Lung (tissue), 12 donors: ENCODE results near the gene ATOH1. TPM values are rescaled to one million over a fixed set of nuclear protein-coding genes. Genes with fewer than 3 reads are reported as not detected.

ENCODE experiments used
- ATAC-seq: fragments of 200-7000 bp; cut with Tn5 transposase; one replicate; pipeline ENCODE4 v1.9.1; 2020; ENCODE audit warnings: moderate number of reproducible peaks; ENCODE audit not compliant: insufficient read depth, low FRiP score
- DNase-seq, 3 donors: peaks; one replicate each; pipeline ENCODE4 v3.0.0-alpha.2; 2013 to 2017
- H3K27ac ChIP-seq, 2 donors: one replicate each; pipeline ENCODE4 v1.5.1; 2013; ENCODE audit warnings: mild to moderate bottlenecking in 2 of 2, moderate library complexity in 2 of 2, control low read depth in 1 of 2, inconsistent platforms in 1 of 2, low read depth in 1 of 2, low read length in 1 of 2
- H3K27me3 ChIP-seq, 3 donors: one replicate each; pipeline ENCODE4 v1.5.1; 2013; ENCODE audit warnings: low read length in 2 of 3; ENCODE audit not compliant: control insufficient read depth in 3 of 3, insufficient read depth in 3 of 3
- H3K36me3 ChIP-seq, 4 donors: one replicate each; pipeline ENCODE4 v1.5.1; 2013; ENCODE audit warnings: low read length in 4 of 4, mild to moderate bottlenecking in 1 of 4, moderate library complexity in 1 of 4; ENCODE audit not compliant: control insufficient read depth in 4 of 4, insufficient read depth in 4 of 4
- H3K4me1 ChIP-seq, 5 donors: one replicate each; pipeline ENCODE4 v1.5.1; 2013; ENCODE audit warnings: low read length in 5 of 5, mild to moderate bottlenecking in 2 of 5, moderate library complexity in 1 of 5; ENCODE audit not compliant: control insufficient read depth in 5 of 5, insufficient read depth in 5 of 5
- H3K4me3 ChIP-seq: one replicate; pipeline ENCODE4 v1.5.1; 2013; ENCODE audit warnings: mild to moderate bottlenecking, control low read depth, moderate library complexity
- H3K9ac ChIP-seq, 2 donors: one replicate each; pipeline ENCODE4 v1.5.1; 2013; ENCODE audit warnings: low read length in 2 of 2, control low read depth in 1 of 2; ENCODE audit not compliant: insufficient read depth in 1 of 2
- H3K9me3 ChIP-seq, 4 donors: one replicate each; pipeline ENCODE4 v1.5.1; 2013; ENCODE audit warnings: low read length in 3 of 4, mild to moderate bottlenecking in 1 of 4, moderate library complexity in 1 of 4; ENCODE audit not compliant: control insufficient read depth in 4 of 4, insufficient read depth in 3 of 4
- CTCF ChIP-seq: IDR thresholded peaks from 2 replicates; pipeline ENCODE4 v1.5.1; 2012; ENCODE audit warnings: mild to moderate bottlenecking; ENCODE audit errors: control extremely low read depth, extremely low read depth
- WGBS, 2 donors: extraction: QIAGEN DNeasy Blood & Tissue Kit; methylation state at CpG; one replicate each; pipeline ENCODE4 v1.1.7; 2013; 5-methylcytosine and 5-hydroxymethylcytosine counted together
- polyA plus RNA-seq, 2 donors: library from polyadenylated mRNA; stranded (reverse); fragments of 200-250 nt; gene quantifications; one replicate each; pipeline ENCODE4 v1.2.1, GENCODE V29; 2013
- total RNA-seq, 2 donors: library from RNA; depleted of rRNA in 1 of 2; stranded (reverse); fragments of >200 nt in 1 of 2; gene quantifications; one replicate each; pipeline ENCODE4 v1.2.1, GENCODE V29; 2014 to 2021
- donor health status: control.
- donor health status: control.
- donor health status: Bipolar disorder and iron deficiency.
- donor health status: healthy.
- donor health status: DM: yes; HTN: yes; CAD: no.

ATOH1 gene
- total and polyA plus RNA-seq, 4 donors: not detected

DNA sequence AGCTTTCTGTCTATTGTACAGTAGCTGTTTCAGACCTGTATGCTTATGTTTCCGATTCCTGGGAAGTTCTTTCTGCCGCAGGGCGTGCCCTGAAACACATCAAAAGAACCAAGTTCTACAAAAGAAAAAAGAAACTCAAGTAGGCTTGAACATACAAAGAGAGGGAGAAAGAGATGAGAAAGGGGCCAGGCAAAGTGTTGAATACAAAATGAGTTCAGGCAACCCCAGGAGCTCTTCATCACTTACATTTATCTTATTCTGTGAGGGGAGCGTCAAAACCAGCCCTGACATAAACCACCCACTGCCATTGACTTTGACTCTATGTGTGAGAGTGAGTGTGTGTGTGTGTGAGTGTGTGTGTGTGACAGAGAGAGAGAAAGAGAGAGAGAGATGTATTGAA is 26.5 kb upstream of the ATOH1 start:
- Histone ChIP-seq H3K9me3 (no peaks in the 10 kb centered on the region), H3K4me1 (no peaks in the 10 kb centered on the region), H3K27me3 (peaks cover 0 to 7% (median 5%) of the 10 kb centered on the region in 3 donors), H3K9ac (no peak overlapping the region), H3K4me3 (no peak overlapping the region), H3K36me3 (no peaks in the 10 kb centered on the region), H3K27ac (no peak overlapping the region)
- no peak for TF ChIP-seq CTCF
- no peak for ATAC-seq
- no peak for DNase-seq
- 77 to 84% methylated on average over 4 of the region's 4 CpGs for WGBS, 2 donors

DNA sequence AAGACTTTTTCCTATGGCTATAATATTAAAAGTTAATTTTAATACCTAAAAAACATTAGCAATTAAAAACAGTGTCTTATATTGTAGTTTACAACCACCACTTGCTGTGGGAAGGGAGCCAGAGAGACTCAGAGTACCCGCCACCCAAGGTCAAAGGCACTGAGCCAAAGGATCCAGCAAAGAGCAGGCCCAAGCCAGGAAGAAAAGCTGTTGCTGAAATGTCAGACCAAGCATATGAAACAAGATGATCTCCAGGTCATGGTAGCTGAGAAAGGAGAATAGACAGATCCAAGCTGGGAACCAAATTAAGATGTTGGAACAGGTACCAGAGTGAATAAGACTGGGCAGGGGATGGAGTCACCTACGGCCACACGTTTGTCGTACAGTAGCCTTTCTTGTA is 18.8 kb upstream of the ATOH1 start:
- ATAC-seq (no peak), DNase-seq (peak in 2 of 3 donors; percentile 34 to 45)
- H3K9me3 ChIP-seq: no peaks in the 10 kb centered on the region
- H3K27ac ChIP-seq: no peak overlapping the region
- no peaks in the 10 kb centered on the region for H3K36me3 ChIP-seq
- H3K27me3 ChIP-seq: peaks cover 0 to 3% (median under 1%) of the 10 kb centered on the region in 3 donors
- H3K4me1 ChIP-seq: peaks cover 0 to 2% (median 0%) of the 10 kb centered on the region in 5 donors
- no peak for TF ChIP-seq CTCF
- 74 to 91% methylated on average over 4 of the region's 4 CpGs for WGBS, 2 donors
- H3K4me3 ChIP-seq: no peak overlapping the region
- H3K9ac ChIP-seq: no peak overlapping the region

GRCh38 chr4:93810340-93810992 is 18.1 kb upstream of the ATOH1 start:
- peaks cover 0 to 3% (median 0%) of the 10 kb centered on the region in 3 donors for H3K27me3 ChIP-seq
- no peak for TF ChIP-seq CTCF
- H3K9ac ChIP-seq: no peak overlapping the region
- WGBS, 2 donors: 38 to 58% methylated on average over 5 of the region's 5 CpGs
- no peaks in the 10 kb centered on the region for H3K36me3 ChIP-seq
- H3K9me3 ChIP-seq: no peaks in the 10 kb centered on the region
- H3K4me3 ChIP-seq: no peak overlapping the region
- no peak for ATAC-seq
- H3K27ac ChIP-seq: peak overlapping the region in 1 of 2 donors; percentile 16
- peaks cover 0 to 2% (median 0%) of the 10 kb centered on the region in 5 donors for H3K4me1 ChIP-seq
- DNase-seq: peak in 2 of 3 donors; percentile 45 to 72
